GM21367 (cell line): ENCODE data around the gene BIRC7.
"Not testable (repeated sequence)": the region's sequence is repeated elsewhere in the genome, so short reads cannot be mapped to it uniquely, and the experiment has no call there.

Experiments used
- ATAC-seq: cut with Tn5 transposase; IDR thresholded peaks from one replicate; pipeline ENCODE4 v1.9.1; 2021; ENCODE audit not compliant: unreplicated experiment

Gene BIRC7

GRCh38 chr20:63246490-63247288, 11.0 kb downstream of the BIRC7 start:
- no peak for ATAC-seq

GRCh38 chr20:63247671-63248228, 12.0 kb downstream of the BIRC7 start:
- ATAC-seq, result no peak

GRCh38 chr20:63248835-63249591, 13.3 kb downstream of the BIRC7 start:
- ATAC-seq, result no peak

GRCh38 chr20:63249891-63250290, 14.2 kb downstream of the BIRC7 start:
- ATAC-seq, result no peak

- not testable (repeated sequence) for ATAC-seq
Measured at GRCh38 chr20:63251350-63251749, 15.6 kb downstream of the BIRC7 start.

GRCh38 chr20:63252284-63252711, 16.6 kb downstream of the BIRC7 start:
- ATAC-seq, result no peak

GRCh38 chr20:63253065-63253437, 17.3 kb downstream of the BIRC7 start:
- no peak for ATAC-seq

GRCh38 chr20:63253438-63254231, 17.9 kb downstream of the BIRC7 start:
- no peak for ATAC-seq

- ATAC-seq, result no peak
Measured at GRCh38 chr20:63254232-63254605, 18.5 kb downstream of the BIRC7 start, which contains the start of gene NKAIN4. Gene NKAIN4 (minus strand): TSS chr20:63254463. CDS start chr20:63254450, 13 bp downstream.

- ATAC-seq, result no peak
Measured at GRCh38 chr20:63254606-63255384, 19.1 kb downstream of the BIRC7 start.

- no peak for ATAC-seq
Measured at GRCh38 chr20:63255931-63256704, 20.4 kb downstream of the BIRC7 start.

- no peak for ATAC-seq
Measured at GRCh38 chr20:63256954-63257353, 21.2 kb downstream of the BIRC7 start.

- no peak for ATAC-seq
Measured at GRCh38 chr20:63257629-63258028, 21.9 kb downstream of the BIRC7 start.

- no peak for ATAC-seq
Measured at GRCh38 chr20:63258781-63259180, 23.1 kb downstream of the BIRC7 start.

GRCh38 chr20:63259734-63260460, 24.2 kb downstream of the BIRC7 start:
- ATAC-seq, result no peak

GRCh38 chr20:63260521-63260920, 24.8 kb downstream of the BIRC7 start:
- ATAC-seq, result no peak

GRCh38 chr20:63261060-63261794, 25.5 kb downstream of the BIRC7 start:
- ATAC-seq, result no peak
